HCT116 (cell line): ENCODE results near the gene ALDH1A2. TPM values are rescaled to one million over a fixed set of nuclear protein-coding genes. Genes with fewer than 3 reads are reported as not detected.

Experiments
- ATAC-seq: fragments of 200-7000 bp; cut with Tn5 transposase; 2 replicates; pipeline ENCODE4 v1.9.1; 2020; ENCODE audit warnings: mild to moderate bottlenecking, moderate library complexity
- BruUV-seq: library from RNA; stranded (reverse); fragments of 400-500 nt; replicated peaks from 2 replicates; lab custom pipeline; 2021; lab: Mats Ljungman, UMichigan
- CTCF ChIA-PET: fragments of 300-600 bp; sonication (Branson Sonifier 250); formaldehyde crosslinking; loops from one replicate; lab custom pipeline; 2021; ENCODE audit warnings: antibody characterized with exemption; lab: Charles Lee
- POLR2A ChIA-PET: fragments of 300-600, 350-600 bp; sonication (Branson Sonifier 250); formaldehyde crosslinking; loops from one replicate; lab custom pipeline; 2021; ENCODE audit warnings: antibody characterized with exemption; lab: Charles Lee
- RAD21 ChIA-PET, 2 experiments: fragments of 300-600 bp; sonication (Branson Sonifier 250); formaldehyde crosslinking; loops; one replicate each; lab custom pipeline; 2023; ENCODE audit warnings: low total read pairs in 2 of 2; ENCODE audit not compliant: uncharacterized antibody in 2 of 2, unreplicated experiment in 2 of 2, low non-redundant PET in 1 of 2; lab: Charles Lee
- DNase-seq: peaks from one replicate; pipeline ENCODE4 v3.0.0-alpha.2; 2010; ENCODE audit warnings: low read depth, low spot score
- H2AFZ ChIP-seq: fragments of 200-600 bp; shearing (Covaris generic), sonication (generic); 2 replicates; pipeline ENCODE4 v1.6.1; 2017; ENCODE audit warnings: low read depth, mixed run types, mixed read lengths, antibody characterized with exemption, low read length; ENCODE audit not compliant: poor library complexity, severe bottlenecking
- H3K27ac ChIP-seq: 2 replicates; pipeline ENCODE4 v1.5.1; 2012; ENCODE audit warnings: low read depth, low read length
- H3K27me3 ChIP-seq: fragments of 200-600 bp; sonication (generic); 2 replicates; pipeline ENCODE4 v1.6.1; 2016; ENCODE audit warnings: mixed run types, low read length, mixed read lengths; ENCODE audit not compliant: insufficient read depth
- H3K36me3 ChIP-seq, 2 experiments: fragments of 200-500 bp in 1 of 2; fragments of 200-600 bp in 1 of 2; sonication (Bioruptor generic) in 1 of 2; sonication (generic) in 1 of 2; 2 replicates each; pipeline versions ENCODE4 v1.5.1 to v1.6.1; 2014 to 2016; ENCODE audit warnings: low read length in 2 of 2, inconsistent platforms in 1 of 2, mixed read lengths in 1 of 2, mixed run types in 1 of 2; ENCODE audit not compliant: insufficient read depth in 2 of 2, control insufficient read depth in 1 of 2
- H3K4me1 ChIP-seq, 2 experiments: fragments of 200-600 bp in 1 of 2; sonication (generic) in 1 of 2; 2 replicates each; pipeline versions ENCODE4 v1.5.1 to v1.6.1; 2012 to 2017; ENCODE audit warnings: low read length in 2 of 2, inconsistent platforms in 1 of 2, mild to moderate bottlenecking in 1 of 2, mixed read lengths in 1 of 2, mixed run types in 1 of 2, moderate library complexity in 1 of 2; ENCODE audit not compliant: insufficient read depth in 2 of 2, control insufficient read depth in 1 of 2
- H3K4me2 ChIP-seq: fragments of 200-600 bp; sonication (generic); 2 replicates; pipeline ENCODE4 v1.6.1; 2017; ENCODE audit warnings: mixed run types, low read length, mixed read lengths
- H3K4me3 ChIP-seq, 2 experiments: fragments of 200-600 bp in 1 of 2; sonication (generic) in 1 of 2; replicated peaks in 1 of 2; 2 replicates each; pipeline ENCODE4 v1.5.1; 2011 to 2016; ENCODE audit warnings: low read length in 2 of 2, control low read depth in 1 of 2, low read depth in 1 of 2, mild to moderate bottlenecking in 1 of 2, mixed read lengths in 1 of 2, mixed run types in 1 of 2
- H3K79me2 ChIP-seq: fragments of 200-600 bp; sonication (generic); 2 replicates; pipeline ENCODE4 v1.6.1; 2017; ENCODE audit warnings: mild to moderate bottlenecking, mixed run types, low read length, moderate library complexity, mixed read lengths; ENCODE audit not compliant: insufficient read depth
- H3K9ac ChIP-seq: fragments of 200-600 bp; sonication (generic); 2 replicates; pipeline ENCODE4 v1.6.1; 2016; ENCODE audit warnings: low read length, mixed read lengths
- H3K9me2 ChIP-seq: fragments of 200-600 bp; sonication (generic), shearing (Covaris generic); 2 replicates; pipeline ENCODE4 v1.6.1; 2017; ENCODE audit warnings: mixed run types, mild to moderate bottlenecking, moderate library complexity; ENCODE audit not compliant: insufficient read depth
- H3K9me3 ChIP-seq, 2 experiments: fragments of 200-500 bp in 1 of 2; fragments of 200-600 bp in 1 of 2; sonication (Bioruptor generic) in 1 of 2; sonication (generic) in 1 of 2; 2 replicates each; pipeline ENCODE4 v1.6.1; 2014 to 2017; ENCODE audit warnings: low read length in 2 of 2, mixed read lengths in 2 of 2, inconsistent platforms in 1 of 2, low read depth in 1 of 2, mild to moderate bottlenecking in 1 of 2, mixed run types in 1 of 2, moderate library complexity in 1 of 2; ENCODE audit not compliant: control insufficient read depth in 1 of 2, insufficient read depth in 1 of 2
- H4K20me1 ChIP-seq: fragments of 200-600 bp; sonication (generic), shearing (Covaris generic); 2 replicates; pipeline ENCODE4 v1.6.1; 2017; ENCODE audit warnings: mixed run types, mild to moderate bottlenecking, moderate library complexity; ENCODE audit not compliant: insufficient read depth
- ATF3 ChIP-seq: IDR thresholded peaks from 2 replicates; pipeline ENCODE4 v1.6.1; 2012
- CBX3 ChIP-seq: IDR thresholded peaks from 2 replicates; pipeline ENCODE4 v1.6.1; 2012; ENCODE audit warnings: low read depth
- CEBPB ChIP-seq: IDR thresholded peaks from 2 replicates; pipeline ENCODE4 v1.6.1; 2012; ENCODE audit warnings: low read depth
- EGR1 ChIP-seq: IDR thresholded peaks from 2 replicates; pipeline ENCODE4 v1.6.1; 2012; ENCODE audit warnings: low read depth
- EZH2 ChIP-seq: fragments of 200-600 bp; sonication (generic); IDR thresholded peaks from 2 replicates; pipeline ENCODE4 v1.6.1; 2017; ENCODE audit warnings: antibody characterized with exemption, mixed run types
- FOSL1 ChIP-seq: IDR thresholded peaks from 2 replicates; pipeline ENCODE4 v1.6.1; 2012; ENCODE audit warnings: low read depth
- RAD21 ChIP-seq: IDR thresholded peaks from 2 replicates; pipeline ENCODE4 v1.6.1; 2012; ENCODE audit warnings: low read depth, mild to moderate bottlenecking
- REST ChIP-seq: IDR thresholded peaks from 2 replicates; pipeline ENCODE4 v1.6.1; 2012; ENCODE audit warnings: low read depth
- SP1 ChIP-seq: IDR thresholded peaks from 2 replicates; pipeline ENCODE4 v1.6.1; 2012; ENCODE audit warnings: low read depth
- TCF7L2 ChIP-seq: IDR thresholded peaks from 2 replicates; pipeline ENCODE4 v1.7.0; 2011; ENCODE audit warnings: borderline replicate concordance, inconsistent platforms; ENCODE audit not compliant: insufficient read depth, insufficient read length; ENCODE audit errors: extremely low read depth
- intact Hi-C: fragments of 100-400 bp; cut with micrococcal nuclease; formaldehyde crosslinking; loops from 2 replicates; pipeline ENCODE4 v1.10.0; 2022
- total RNA-seq: library from RNA; stranded (reverse); gene quantifications from one replicate; pipeline ENCODE4 v1.2.1, GENCODE V29; 2021; ENCODE audit not compliant: unreplicated experiment

ALDH1A2 gene
- total RNA-seq, 1 experiment from 2014 or later: 1.7 TPM

- no peak for TF ChIP-seq ATF3
- TF ChIP-seq CEBPB: no peak
- TF ChIP-seq EZH2: no peak
Observed at GRCh38 chr15:57947282-57947681, 118.2 kb downstream of the ALDH1A2 start (continued).

GRCh38 chr15:57946491-57947048 lies 118.9 kb downstream of the ALDH1A2 start:
- ATAC-seq (no peak), DNase-seq (no peak)
- no peak overlapping the region for H3K9ac ChIP-seq
- BruUV-seq: no TSS peak
- no peak overlapping the region for H2AFZ ChIP-seq
- intact Hi-C loops: no loop called here
- ChIA-PET CTCF (no interaction called here), RAD21 (no interaction called here), POLR2A (no interaction called here)
- H3K4me3 ChIP-seq: no peak overlapping the region
- no peak overlapping the region for H3K4me2 ChIP-seq
- H3K27me3 ChIP-seq: no peaks in the 10 kb centered on the region
- H3K79me2 ChIP-seq: no peaks in the 10 kb centered on the region
- TF ChIP-seq SP1 (no peak), ATF3 (no peak), EGR1 (no peak), CBX3 (no peak), REST (no peak), FOSL1 (no peak), TCF7L2 (no peak), EZH2 (no peak), RAD21 (no peak)
- H3K27ac ChIP-seq: no peak overlapping the region
- no peaks in the 10 kb centered on the region for H3K9me3 ChIP-seq
- no peaks in the 10 kb centered on the region for H3K4me1 ChIP-seq
- H3K9me2 ChIP-seq: no peaks in the 10 kb centered on the region
- H3K36me3 ChIP-seq: no peaks in the 10 kb centered on the region
- H4K20me1 ChIP-seq: no peaks in the 10 kb centered on the region
